GM18499 (cell line): ENCODE measurements around the gene SESN3.
"Not testable (repeated sequence)": the region's sequence is repeated elsewhere in the genome, so short reads cannot be mapped to it uniquely, and the experiment has no call there.

ENCODE experiments used
- ATAC-seq: cut with Tn5 transposase; IDR thresholded peaks from one replicate; pipeline ENCODE4 v1.9.1; 2021; ENCODE audit warnings: moderate number of reproducible peaks; ENCODE audit not compliant: insufficient read depth, unreplicated experiment

The SESN3 gene

GRCh38 chr11:95156133-95156721 is 74.8 kb downstream of the SESN3 start:
- ATAC-seq, result no peak

- ATAC-seq, result no peak
Observed at GRCh38 chr11:95155385-95155784, 75.6 kb downstream of the SESN3 start.

DNA sequence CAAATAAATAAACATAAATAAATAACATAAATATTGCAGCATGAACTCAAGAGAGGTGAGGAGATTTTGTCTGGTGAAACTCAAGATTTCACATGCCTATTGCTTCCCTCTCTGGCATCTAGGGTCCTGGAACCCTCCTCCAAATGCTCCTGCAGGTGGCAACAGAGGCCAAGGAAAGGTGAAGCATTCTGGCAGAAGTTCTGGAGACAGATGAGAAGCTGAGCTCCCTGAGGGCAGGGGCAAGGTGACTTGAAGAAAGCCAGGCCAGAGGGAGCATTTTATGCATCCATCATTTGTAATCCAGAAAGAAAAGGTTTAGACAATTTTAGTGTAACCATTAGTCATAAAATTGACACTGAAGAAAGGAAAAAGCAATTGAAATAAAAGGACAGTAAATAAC is 76.5 kb downstream of the SESN3 start:
- ATAC-seq, result no peak

- ATAC-seq, result no peak
Observed at GRCh38 chr11:95153857-95154246, 77.2 kb downstream of the SESN3 start.

- ATAC-seq, result no peak
Observed at GRCh38 chr11:95152876-95153856, 77.8 kb downstream of the SESN3 start.

DNA sequence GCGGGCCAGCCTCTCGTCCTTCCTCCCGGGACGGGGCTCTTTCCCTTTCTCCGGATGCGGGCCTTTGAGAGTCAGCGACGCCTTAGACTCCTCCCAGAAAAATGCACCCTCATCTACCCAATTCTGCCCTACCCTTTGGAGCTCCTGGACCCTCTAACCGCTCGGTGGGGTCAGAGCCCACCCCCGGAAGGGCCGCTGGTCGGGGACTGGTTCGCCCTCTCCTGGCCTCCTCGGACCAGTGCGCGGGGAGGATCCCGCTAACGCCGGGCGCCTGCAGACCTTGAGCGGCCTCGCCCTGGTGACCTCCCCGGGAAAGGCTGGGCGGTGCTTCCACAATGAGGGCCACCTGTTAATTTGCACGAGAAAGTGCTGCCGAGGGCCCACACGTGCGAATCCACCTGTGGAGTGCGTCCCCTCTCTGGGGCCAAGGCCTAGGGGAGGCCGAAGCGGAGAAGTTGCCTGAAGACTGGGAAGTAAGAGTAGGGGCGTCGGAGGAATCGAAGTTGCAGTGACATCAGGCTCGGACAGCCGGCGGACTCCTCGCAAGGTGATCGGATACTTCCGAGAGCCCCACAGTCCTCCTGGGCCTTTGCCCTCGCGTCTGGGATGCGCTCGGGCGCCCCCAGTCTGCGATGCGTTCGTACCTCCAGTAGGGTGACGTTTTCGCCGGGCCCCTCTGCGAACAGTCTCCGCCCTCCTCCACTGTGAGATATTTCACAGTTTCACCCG is 79.9 kb downstream of the SESN3 start:
- peak; percentile 90 for ATAC-seq

GRCh38 chr11:95149651-95150364 is 81.2 kb downstream of the SESN3 start:
- no peak for ATAC-seq

DNA sequence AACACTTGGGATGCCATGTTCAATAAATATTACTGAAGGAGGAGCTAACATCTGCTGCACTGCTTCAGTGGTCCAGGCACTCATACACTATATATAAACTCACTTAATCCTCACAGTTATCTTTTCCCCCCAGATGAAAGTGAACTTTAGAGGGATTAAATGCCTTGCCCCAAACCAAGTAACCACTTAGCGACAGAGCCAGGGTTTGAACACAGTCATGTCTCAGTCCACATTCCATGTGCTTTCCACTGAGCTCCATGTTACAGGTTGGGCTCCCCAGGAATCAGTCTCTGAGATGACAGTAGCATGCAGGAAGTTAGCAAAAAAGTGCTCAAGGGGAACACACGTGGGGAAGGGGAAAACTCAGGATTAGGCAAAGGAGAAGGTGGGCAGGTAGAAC is 82.1 kb downstream of the SESN3 start:
- no peak for ATAC-seq

- no peak for ATAC-seq
Observed at GRCh38 chr11:95148406-95148805, 82.6 kb downstream of the SESN3 start.

DNA sequence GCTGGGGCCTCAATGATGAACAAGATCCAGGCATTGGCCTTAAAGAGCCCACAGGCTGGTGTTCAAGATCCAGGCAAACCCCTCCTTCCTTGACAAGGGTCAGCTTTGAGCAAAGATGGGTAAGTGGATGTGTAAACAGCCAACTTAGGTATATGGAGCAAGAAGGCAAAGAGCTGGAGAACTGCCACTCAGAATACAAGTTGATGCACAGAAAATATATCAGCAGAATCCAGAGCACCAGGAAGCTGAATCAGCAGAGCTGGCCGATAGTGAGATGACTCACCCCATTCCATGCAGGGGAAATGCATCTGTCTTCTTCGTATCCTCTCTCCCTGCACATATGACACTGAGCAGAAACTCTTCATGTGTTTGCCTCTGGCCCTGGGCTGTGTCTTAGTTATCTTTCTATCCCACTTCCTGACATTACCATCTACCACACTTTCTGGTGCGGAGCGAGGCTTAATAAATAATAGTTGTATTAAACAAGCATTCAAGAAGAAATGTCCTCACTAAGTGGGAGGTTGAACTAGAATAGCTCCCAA is 83.6 kb downstream of the SESN3 start:
- no peak for ATAC-seq

- no peak for ATAC-seq
Observed at GRCh38 chr11:95145430-95146060, 85.5 kb downstream of the SESN3 start.

GRCh38 chr11:95144313-95145235 is 86.4 kb downstream of the SESN3 start:
- ATAC-seq, result no peak

DNA sequence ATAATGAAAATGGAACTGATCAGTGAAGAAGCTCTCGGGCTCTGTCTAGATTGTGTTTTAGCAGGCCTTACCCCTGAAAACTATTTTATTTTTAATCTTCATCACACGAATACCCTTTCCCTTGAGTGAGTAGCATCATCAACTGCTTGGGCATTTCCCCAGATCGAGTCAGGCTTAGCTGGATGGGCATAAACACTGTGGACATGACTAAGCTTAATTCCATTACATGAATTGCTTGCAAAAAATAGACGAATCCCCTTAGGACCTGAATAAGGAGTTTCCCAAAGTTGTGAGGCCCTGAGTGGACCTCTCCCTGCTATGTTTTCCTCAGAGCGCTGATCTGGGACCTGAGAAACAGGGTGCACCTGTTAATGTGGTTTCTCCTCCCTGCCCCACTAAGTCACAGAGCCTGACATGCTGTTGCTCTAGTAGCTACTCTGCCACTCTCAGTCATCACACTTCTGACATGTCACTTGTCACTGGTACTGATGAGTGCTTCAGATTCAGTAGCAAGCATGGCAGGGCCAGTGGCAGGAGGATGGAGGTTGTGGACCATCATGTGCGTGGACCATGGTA is 87.8 kb downstream of the SESN3 start:
- ATAC-seq, result no peak

- no peak for ATAC-seq
Observed at GRCh38 chr11:95142431-95142830, 88.6 kb downstream of the SESN3 start.

GRCh38 chr11:95140397-95141033 is 90.5 kb downstream of the SESN3 start:
- no peak for ATAC-seq

DNA sequence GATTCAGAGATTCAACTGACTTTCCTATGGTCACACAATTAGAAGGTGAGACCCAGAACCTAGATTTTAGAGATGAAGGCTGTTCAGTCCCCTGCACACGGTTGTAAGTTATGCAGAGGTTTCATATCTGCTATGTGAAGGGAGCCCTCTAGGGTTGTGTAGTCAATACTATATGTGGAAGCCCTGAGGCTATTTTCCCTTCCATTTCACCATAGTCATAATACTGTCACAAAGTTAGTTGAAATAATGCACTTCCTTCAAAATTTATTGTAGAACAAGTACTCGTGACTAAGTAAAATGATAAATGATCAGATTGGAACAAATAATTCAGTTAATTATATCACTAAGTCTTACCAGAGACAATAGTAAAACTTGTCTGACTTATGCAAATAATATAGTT is 92.6 kb downstream of the SESN3 start:
- ATAC-seq, result peak; percentile 69

GRCh38 chr11:95137299-95137698 is 93.7 kb downstream of the SESN3 start:
- ATAC-seq, result no peak

- ATAC-seq, result not testable (repeated sequence)
Observed at GRCh38 chr11:95136747-95137146, 94.3 kb downstream of the SESN3 start.
